ENCODE results near the gene NDUFS7.
"Not testable (repeated sequence)": the region's sequence is repeated elsewhere in the genome, so short reads cannot be mapped to it uniquely, and the experiment has no call there.

Gene NDUFS7

DNA sequence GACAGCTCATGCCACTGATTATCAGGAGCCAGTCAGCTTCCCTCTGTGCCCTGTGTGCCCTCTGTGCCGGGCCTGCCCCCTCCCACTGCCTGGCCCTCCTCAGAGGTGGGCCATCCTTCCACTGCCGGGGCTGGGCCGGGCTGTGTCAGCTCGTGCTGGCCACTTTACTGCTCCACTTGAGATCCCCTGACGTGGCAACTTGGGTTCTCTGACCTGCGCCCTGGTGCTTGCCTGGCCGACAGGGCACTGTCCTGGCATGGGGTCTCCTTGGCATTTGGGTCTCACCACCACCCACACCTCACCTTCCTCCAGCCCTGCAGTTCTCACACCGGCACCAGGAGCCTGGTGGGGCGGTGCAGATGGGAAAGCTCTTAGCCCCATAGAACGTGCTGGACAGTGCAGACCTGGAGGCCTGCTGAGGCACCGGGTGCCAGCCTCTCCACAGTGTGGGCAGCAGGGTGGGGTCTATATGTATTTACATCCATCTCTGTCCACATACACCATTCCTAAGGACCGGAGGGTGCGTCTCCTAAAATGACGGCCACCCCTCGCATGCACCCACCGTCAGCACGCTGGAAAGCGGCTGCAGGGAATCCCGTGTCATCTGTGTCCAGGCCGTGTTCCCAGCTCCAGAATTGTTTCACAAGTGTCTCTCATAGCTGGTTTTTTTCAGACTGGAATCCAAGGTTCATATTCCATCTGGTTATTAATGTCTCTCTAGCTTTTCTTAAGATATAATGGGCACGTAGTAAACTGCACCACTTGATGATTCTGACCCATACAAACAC lies 35.4 kb downstream of the NDUFS7 start:
- DNase-seq (ENCODE audit: low spot score), result no peak

DNA sequence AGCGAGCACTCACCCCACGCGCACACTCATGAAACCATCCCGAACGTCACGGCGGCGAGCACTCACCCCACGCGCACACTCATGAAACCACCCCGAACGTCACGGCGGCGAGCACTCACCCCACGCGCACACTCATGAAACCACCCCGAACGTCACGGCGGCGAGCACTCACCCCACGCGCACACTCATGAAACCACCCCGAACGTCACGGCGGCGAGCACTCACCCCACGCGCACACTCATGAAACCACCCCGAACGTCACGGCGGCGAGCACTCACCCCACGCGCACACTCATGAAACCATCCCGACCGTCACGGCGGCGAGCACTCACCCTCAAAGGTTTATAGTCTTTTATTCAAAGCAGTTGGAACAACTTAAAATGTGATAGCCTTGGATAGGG lies 36.4 kb downstream of the NDUFS7 start:
- DNase-seq (ENCODE audit: low spot score), result not testable (repeated sequence)

DNA sequence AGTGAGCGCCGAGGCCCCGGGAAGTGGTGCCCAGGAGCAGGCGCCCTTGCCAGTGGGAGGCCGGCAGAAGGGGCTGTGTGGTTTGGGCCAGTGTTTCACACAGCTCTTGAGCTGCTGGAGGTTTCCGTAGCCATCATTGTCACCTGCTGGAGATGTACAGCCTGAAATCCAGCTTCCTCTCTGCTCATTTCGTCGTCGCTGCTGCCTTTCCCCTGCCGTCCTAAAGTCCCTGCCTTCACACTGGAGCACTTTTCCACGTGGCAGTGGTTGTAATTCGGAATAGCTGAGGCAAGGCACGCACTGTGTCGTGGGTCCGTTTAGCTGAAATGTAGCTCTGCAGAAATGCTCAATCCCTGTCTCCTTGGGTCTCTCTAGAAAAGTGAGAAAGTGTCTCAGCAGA lies 36.9 kb downstream of the NDUFS7 start:
- no peak for DNase-seq (ENCODE audit: low spot score)

DNA sequence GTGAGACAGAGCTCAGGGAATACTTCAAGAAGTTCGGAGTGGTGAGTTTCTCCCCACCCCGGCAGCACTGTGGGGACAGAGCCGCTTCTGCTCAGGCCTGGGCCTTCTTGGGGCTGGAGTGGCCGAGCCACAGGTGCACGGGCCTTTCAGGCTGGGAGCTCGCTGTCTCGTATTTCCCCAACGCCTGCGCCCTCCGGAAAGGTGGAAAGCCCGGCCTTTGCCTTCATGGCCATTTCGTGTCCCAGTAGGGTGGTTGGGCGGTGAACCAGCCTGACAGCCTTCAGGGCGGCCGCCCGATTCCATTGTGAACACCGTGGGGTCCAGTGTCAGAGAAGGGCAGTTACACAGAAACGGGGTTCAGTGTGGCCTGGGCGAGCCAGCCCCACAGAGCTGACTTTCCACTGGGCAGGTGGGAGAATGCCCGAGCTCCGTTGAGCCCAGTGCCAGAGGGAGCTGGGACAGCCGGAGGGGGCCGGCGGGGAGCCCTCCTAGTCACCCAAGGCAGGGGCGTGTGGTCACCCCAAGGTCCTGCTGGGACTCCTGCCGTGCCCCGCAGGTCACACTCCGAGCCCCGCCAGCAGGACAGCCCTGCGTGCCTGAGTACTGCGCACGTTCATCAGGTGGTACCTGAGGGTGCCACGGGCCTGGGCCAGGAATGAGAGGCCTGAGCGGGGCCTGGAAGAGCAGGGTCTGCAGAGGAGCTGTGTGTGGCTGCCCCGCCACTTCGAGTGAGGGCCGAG lies 37.7 kb downstream of the NDUFS7 start:
- no peak for DNase-seq (ENCODE audit: low spot score)

DNA sequence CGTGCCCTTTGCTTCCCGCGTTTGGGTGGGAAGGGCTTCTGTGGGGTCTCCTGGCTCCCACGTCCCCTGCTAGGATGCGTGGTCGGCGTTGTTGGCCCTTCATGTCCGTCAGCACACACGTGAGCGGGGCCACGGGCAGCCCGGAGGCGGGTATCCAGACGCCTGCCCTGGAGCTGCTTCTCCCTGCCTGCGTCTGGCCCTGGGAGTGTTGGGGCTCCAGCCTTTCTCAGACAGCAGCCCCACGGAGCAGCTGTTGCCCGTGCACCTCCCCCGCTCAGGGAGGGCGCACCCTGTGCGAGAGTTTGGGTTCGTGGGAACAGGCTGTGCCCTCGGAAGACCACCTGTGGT lies 38.2 kb downstream of the NDUFS7 start:
- DNase-seq (ENCODE audit: low spot score), result no peak

DNA sequence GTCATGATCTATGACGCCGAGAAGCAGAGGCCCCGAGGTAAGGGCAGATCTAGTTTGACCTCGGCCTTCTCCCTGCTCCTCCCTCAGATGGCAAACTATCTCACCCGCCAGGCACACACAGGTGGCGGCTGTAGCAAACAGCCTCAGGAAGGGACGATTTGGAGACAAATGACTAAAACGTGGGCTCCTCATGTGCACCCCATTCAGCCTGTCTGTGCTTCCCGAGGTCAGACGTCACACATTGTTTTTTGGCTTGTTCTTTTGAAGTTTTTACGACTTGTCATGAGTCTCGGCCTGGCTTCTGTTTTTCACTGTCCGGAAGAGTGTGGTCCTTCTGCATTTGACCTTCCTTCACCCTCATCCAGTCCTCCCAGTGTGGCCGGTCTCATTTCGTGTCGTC lies 38.7 kb downstream of the NDUFS7 start:
- no peak for DNase-seq (ENCODE audit: low spot score)

DNA sequence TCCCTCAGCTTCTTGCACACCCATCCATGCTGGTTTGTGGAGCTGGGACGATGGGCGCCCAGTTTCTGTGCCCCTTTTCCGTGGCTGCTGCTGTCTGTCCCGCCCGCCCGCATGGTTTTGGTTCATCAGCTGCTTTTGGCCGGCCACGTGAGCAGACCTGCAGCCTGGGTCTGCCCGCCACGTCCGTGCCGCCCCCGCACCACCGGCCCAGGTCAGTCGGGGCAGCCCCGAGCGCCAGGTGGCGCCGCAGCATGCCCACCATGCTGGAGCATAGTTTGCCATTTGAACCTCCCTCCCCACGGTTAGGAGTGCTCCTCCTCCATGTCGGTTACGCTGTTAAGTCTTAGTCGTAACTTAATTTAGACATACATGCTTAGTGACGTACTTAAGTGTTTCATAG lies 39.2 kb downstream of the NDUFS7 start:
- no peak for DNase-seq (ENCODE audit: low spot score)

DNA sequence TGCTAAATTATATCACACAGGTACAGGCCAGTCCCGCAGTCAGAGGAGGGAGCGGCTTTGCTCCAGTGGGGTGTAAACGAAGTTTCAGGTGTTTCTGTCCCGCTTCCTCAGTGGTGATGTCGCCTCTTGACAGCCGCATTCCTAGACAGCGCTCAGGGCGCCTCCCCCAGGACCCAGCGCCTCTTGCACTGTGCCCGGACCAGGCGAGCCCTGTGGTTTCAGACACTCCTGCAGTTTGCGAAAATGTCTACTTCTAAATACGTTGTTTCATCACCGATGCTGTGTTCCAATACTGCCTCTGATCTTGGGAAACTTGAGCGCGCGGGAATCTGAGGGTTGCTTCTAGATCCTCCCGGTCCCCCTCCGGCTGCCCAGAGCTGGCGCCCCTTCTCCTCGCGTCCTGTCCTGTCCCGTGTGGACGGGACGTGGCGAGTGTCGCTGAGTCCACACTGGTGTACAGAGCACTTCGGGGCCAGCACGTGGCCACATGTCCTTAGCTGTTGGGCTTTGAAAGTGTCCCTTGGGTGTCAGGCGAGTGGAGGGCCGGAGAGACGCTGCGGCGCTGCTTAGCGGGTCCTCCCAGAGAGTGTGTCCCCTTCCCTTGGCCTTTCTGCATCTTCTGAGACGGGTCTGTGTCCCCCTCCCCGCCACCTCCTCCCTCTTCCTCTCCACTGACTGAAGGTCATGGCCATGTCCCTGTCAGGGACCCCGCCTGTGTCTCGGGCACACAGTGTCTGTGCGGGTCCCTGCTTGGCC lies 39.9 kb downstream of the NDUFS7 start:
- no peak for DNase-seq (ENCODE audit: low spot score)

DNA sequence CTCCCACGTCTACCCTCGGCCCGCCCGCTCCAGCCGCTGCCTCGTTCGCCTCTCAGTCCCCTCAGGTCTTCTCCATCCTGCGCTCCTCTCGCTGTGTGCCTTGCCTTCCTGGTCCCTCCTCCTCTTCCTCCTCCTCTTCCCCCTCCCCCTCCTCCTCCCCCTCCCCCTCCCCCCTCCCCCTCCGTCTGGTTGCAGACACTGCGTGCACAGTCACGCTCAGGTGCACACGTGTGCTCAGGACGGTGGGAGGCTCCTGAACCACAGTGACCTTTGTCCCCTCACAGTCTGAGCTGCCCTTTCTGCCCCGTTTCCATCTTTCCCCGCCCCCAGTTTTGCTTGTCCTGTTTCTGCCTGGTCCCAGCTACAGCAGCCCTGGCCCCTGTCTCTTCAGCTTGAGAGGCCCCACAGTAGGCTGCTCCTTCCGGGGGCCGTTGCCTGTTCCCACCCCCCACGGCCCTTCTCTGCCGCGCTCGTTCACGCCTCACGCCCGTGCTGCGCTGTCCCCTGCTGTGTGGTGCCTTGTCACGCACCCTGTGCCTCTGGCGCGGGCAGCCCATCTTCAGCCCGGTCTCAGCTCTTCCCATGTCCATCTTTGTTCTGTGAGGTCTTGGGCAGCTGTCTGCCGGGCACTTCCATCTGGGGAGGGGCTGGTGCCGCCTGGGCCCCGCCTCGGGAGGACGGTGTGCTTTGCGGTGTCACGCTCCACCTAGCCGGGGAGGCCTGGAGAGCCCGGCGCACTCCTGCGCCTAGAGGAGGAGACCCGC lies 40.7 kb downstream of the NDUFS7 start:
- DNase-seq (ENCODE audit: low spot score), result no peak

DNA sequence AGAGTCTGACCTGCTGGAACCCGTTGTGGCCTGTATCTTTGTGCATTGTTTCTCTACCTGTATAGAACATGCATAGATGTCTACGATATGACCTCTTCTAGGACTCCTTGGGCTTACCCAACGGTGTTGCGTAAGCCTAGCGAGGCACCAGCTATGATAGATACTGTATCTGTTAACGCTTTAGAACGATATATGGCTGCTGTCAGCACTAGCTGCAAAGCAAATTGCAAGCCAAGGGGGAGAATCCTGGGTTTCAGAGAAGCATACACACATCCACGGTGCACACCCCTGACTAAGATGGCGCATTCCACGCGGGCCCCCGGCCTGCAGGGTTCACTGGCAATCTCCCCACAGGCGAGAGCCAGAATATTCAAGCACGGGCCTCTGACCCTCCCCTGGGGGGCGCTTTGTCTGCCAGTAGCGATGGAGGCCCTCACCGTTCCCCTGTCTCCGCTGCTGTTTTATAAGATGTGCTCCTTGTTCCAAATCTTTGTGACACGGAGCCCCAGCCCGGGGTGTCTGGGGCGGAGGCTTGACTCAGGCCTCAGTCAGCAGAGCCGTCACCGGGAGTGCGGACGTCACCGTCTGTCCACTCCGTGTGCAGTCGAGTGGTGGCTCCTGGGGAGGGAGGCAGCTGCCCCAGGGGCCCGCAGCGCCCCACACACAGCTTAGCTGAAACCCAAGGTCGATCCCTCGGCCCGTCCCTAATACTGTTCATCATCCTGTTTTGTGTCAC lies 41.6 kb downstream of the NDUFS7 start:
- no peak for DNase-seq (ENCODE audit: low spot score)

DNA sequence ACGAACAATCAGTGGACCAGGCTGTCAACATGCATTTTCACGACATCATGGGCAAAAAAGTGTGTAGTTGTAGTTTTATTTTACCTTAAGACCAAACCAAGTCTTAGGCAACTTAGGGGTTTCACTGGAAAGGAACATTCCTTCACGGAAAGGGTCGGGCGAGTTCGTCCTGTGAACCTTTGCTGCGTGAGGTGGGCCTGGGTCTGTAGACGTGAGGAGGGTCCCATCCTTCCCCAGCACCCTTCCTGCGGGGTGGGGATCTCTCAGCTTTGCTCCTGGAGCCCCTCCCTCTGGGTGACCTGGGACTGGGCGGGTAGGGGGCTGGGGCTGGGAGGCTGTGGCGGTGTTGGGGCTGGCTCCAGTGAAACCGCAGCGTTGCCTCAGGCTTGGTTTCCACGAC lies 42.2 kb downstream of the NDUFS7 start:
- no peak for DNase-seq (ENCODE audit: low spot score)

DNA sequence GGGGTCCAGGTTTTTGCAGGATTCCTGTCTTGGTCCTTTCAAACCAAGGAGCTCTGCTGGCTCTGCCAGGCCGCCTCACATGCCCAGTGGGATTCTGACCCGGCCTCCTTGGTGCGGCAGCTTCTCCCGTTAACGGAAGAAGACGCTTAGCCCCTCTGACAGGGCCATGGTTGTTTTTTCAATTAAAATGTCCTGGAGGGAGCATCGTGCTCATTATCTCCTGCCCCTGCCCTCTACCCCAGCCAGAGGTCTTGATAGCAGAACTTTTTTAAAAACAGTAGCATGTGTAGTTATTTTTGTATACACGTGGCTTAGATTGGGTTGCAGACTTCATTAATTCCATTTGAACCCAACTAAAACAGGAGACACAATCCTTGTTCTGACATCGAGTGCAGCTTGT lies 43.0 kb downstream of the NDUFS7 start:
- DNase-seq (ENCODE audit: low spot score), result no peak

DNA sequence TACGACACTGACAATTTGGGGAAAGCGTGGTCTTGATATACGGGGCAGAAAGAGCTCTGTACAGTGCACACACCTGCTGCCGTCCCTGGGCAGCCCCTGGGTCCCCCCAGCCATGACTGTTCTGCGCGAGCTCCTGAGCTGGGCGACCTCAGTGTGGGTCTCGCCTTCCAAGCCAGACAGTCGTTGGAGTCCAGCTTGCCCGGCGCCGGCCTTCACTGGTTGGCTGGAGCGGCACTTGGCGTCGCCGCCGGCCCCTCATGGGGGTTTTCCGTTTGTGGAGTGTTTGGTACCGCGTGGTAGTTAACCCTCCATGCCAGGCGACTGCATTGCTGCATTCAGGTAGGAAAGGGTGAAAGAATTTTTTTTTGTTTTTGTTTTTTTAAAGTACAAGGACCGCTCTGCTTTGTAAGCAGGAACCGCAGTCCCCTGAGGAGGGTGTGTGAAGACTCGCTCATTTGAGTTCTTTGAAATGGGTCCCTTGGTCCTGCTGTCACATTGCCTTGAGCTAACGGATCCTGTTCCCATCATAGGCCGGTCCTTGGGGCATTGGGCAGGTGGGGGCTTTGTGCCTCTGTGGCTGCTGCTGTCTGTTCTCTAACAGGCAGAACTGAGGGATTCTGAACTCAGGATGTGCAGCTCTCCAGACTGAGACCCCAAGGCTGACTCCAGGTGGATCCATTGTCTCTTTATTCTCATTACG lies 43.7 kb downstream of the NDUFS7 start:
- DNase-seq (ENCODE audit: low spot score), result no peak

DNA sequence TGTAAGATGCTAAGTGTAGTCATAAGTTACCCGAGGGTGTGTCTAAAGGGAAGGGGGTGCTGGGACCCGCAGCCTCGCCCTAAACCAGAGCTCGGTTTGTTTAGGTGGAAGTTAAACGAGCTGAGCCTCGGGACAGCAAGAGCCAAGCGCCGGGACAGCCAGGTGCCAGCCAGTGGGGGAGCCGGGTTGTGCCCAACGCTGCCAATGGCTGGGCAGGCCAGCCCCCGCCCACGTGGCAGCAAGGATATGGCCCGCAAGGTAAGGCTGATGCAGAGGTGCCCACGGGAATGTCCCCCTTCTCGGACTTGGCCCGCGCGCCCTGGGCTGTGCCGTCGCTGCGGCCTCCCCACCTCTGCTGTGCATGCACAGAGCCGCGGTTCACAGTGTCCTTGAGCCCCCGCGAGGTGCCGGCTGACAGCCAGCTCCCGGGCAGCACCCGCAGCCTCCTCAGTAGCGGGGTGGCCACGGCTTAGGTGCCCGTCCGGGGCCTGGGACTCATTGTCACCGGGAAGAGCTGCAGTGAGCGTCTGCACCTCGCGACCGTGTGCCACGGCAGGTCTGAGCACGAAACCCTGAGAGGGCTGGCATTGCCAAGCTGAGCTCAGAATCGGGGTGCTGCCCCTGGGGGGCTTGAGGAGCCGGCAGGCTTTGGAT lies 45.2 kb downstream of the NDUFS7 start:
- DNase-seq (ENCODE audit: low spot score), result no peak

DNA sequence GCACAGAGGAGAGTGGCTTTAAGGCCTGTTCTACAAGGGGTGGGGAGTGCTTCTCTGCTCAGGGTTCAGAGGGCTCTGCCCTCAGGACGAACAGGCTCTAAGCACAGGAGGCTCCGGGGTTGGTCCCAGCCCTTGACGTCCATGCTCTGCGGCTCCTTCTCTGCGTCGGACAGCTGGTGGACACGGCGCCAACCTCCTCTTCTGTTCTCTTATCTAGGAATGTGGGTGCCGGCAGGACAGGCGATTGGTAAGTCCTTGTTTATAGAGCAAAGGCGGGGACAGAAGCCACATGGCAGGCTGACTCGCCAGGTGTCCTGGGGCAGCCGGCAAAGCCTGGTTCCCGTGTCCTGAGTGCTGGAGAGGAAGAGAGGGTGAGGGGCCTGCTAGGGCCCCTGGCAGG lies 46.0 kb downstream of the NDUFS7 start:
- no peak for DNase-seq (ENCODE audit: low spot score)

DNA sequence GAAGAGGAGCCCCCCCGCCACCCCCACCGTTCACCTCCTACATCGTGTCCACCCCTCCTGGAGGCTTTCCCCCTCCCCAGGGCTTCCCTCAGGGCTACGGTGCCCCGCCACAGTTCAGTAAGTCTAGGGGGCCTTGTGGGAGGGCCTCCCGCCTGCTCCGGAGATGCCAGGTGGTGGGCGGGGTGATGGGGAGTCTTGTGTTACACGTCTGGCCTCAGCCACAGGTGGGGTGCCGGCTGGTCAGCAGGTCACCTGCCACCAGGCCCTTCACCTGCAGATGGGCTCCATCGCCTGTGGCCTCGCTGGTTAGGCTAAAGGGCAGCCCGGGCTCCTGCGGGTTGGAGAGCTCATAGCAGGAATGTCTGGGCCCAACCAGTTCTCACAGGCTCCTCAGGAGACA lies 46.5 kb downstream of the NDUFS7 start:
- DNase-seq (ENCODE audit: low spot score), result no peak

DNA sequence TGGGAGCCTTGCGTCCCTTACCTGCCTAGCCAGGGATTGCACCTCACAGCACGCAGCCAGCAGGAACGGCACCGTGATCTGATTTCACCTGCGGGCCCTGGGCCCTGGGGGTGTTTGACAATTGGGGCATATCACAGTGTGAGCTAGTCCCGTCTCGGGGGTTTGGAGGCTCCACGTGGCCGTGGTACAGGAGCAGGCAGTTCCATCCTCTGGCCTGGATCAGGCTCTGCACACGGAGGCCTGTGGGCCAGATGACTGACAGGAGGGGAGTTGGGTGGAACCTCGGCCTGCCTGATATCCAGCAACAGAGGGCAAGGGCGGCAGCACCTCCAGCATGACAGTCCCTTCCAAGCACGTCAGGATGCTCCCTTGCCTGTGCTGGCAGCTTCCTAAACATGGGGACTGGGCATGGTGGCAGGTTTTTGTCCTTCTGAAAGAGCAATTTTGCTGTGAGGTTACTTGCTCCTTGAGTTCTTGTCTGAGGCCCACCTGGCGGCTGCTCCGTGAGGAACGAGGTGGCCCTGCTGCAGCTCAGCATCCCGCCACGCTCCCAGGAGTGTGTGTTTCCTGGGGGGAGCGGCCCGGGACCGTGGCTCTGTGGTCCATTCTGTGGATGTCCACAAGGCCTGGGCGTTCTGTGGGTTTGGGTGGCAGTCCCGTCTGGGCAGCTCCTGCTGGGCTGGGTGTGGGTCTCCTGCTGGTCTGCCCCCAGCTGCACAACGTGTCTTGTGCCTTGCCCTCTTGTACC lies 48.2 kb downstream of the NDUFS7 start:
- no peak for DNase-seq (ENCODE audit: low spot score)

DNA sequence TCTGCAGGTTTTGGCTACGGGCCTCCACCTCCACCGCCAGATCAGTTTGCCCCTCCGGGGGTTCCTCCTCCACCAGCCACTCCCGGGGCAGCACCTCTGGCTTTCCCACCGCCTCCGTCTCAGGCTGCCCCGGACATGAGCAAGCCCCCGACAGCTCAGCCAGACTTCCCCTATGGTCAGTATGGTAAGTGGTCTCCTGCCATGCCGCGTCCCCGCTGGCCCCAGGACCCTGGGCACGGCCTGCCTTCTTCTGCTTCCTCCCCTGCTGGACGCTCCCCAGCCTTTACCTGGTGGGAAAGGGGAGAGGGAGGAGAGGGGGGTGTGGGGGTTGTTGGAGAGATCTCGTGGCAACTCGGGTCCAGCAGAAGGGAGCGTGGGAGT lies 48.8 kb downstream of the NDUFS7 start:
- DNase-seq (ENCODE audit: low spot score), result no peak

DNA sequence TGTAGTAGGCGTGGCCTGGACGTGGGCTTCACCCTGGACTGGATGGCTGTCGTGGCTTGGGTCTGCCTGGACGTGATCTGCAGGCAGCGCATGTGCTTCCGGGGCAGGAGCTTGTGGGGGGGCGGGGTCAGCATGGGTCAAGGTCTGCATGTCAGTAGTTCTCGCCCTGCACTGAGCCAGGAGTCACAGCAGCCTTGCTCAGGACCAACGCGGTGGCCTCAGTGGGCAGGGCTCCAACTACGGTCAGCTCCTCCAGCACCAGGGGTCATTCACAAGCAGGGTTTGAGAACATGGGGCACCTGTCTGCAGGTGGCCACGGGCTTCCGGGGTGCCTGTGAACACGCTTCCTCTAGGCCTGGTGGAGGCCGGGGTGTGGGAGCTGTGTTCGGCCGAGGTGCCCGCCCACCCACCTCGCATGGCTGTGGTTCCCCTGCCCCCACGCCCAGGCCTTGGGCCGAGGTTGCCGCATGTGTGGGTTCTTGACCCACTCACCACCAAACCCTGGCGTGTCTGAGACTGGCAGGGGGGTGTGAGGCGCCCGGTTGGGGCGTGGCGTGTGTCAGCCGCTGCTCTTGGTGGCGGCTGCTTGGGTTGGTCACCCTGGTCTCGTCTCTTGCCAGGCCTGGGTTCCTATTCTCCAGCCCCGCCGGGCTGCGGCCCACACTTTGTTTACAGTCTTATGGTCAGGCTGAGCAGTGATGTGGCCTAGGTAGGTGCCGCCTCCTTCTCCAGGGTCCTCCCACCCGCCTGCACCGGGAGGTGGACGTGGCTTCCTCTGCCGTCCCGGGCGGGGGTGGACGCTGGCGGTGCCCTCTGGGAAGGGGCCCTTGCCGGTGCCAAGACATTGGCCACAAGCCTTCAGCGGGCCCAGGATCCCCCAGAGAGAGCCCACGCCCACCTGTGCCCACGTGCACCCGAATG lies 49.7 kb downstream of the NDUFS7 start:
- no peak for DNase-seq (ENCODE audit: low spot score)
